ENCODE results near the gene NES. TPM values are rescaled to one million over a fixed set of nuclear protein-coding genes. Genes with fewer than 3 reads are reported as not detected.

The NES gene
- total RNA-seq, 1 experiment from 2014 or later: 8.4 TPM

DNA sequence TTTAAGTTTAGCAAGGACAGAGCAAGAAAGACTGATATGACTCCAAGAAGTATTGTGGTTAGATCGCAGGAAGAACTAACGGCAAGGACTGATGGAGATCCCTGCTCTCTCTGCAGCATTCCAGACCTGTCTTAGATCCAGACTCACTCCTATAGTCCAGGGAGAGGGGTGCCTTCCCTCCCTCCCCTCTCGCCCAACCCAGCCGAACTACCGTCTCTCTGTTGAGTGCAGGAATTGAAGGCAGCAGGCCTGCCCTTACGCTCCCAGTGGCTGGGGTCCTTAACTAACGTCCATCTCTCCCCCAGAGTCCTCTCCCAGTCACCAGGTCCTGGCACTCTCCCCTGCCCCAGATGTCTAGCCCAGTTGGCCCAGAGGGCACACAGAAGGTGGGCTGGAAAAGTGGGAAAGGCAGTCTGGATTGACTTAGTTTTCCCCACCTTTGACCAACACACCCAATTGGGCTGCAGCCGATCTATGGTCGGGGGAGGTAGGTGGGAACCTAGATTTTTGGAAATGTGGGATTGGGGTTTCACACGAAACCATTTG is 27.0 kb upstream of the NES start (continued):
- TF ChIP-seq, protein P1, sequence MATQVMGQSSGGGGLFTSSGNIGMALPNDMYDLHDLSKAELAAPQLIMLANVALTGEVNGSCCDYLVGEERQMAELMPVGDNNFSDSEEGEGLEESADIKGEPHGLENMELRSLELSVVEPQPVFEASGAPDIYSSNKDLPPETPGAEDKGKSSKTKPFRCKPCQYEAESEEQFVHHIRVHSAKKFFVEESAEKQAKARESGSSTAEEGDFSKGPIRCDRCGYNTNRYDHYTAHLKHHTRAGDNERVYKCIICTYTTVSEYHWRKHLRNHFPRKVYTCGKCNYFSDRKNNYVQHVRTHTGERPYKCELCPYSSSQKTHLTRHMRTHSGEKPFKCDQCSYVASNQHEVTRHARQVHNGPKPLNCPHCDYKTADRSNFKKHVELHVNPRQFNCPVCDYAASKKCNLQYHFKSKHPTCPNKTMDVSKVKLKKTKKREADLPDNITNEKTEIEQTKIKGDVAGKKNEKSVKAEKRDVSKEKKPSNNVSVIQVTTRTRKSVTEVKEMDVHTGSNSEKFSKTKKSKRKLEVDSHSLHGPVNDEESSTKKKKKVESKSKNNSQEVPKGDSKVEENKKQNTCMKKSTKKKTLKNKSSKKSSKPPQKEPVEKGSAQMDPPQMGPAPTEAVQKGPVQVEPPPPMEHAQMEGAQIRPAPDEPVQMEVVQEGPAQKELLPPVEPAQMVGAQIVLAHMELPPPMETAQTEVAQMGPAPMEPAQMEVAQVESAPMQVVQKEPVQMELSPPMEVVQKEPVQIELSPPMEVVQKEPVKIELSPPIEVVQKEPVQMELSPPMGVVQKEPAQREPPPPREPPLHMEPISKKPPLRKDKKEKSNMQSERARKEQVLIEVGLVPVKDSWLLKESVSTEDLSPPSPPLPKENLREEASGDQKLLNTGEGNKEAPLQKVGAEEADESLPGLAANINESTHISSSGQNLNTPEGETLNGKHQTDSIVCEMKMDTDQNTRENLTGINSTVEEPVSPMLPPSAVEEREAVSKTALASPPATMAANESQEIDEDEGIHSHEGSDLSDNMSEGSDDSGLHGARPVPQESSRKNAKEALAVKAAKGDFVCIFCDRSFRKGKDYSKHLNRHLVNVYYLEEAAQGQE (IDR thresholded peaks at IDR 0.05; ENCODE audit: low read depth): no peak

DNA sequence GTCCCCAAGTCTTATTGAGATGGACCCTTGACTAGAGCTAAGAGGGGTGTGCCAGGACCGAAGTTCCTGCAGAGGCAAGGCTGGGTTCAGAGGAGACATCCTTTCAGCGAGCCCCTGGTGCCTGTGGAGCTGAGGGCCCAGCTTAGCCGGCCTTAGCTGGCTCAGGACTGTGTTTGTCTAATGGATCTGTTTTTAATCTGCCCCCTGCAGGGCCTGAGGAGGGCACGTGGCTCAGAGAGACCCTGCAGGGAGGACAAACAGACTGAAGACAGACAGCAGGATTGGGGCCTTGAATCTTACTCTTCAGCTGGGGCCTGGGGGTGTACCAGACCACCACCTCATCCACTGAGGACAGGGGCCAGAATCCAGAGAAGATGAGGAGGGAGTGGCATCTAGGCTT is 26.5 kb upstream of the NES start:
- ChIA-PET RAD21 (ENCODE audit: low non-redundant PET in 1 of 2, low total read pairs in 2 of 2, uncharacterized antibody in 2 of 2, unreplicated experiment in 2 of 2) (interaction anchor here in 1 of 2 experiments (1.3 kb wide), 1 partner anchor 14 kb away, joined by 3 read pairs; no protein-coding TSS in a partner anchor), CTCF (interaction anchor here (1.5 to 14.7 kb wide), 2 partner anchors 13 to 22 kb away, joined by 7 to 310 read pairs; no protein-coding TSS in a partner anchor), POLR2A (interaction anchor here (3.0 to 6.4 kb wide), 3 partner anchors 9 to 18 kb away, joined by 11 to 87 read pairs (median 36); no protein-coding TSS in a partner anchor)
- H3K27me3 ChIP-seq (ENCODE audit: insufficient read depth, low read length): no peaks in the 10 kb centered on the region
- peak overlapping the region; percentile 62 to 63 for H3K4me3 ChIP-seq (replicated peaks in 1 of 2; ENCODE audit: low read depth in 1 of 2, low read length in 2 of 2)
- peaks cover 19 to 22% of the 10 kb centered on the region in 2 experiments; a peak in 3 of 4 replicates for H3K36me3 ChIP-seq (ENCODE audit: control insufficient read depth in 1 of 2, insufficient read depth in 2 of 2, low read length in 2 of 2)
- H3K4me2 ChIP-seq (ENCODE audit: low read length): peak overlapping the region; percentile 85
- ATAC-seq (no peak), DNase-seq (ENCODE audit: low read depth, low spot score) (no peak)
- intact Hi-C loops (cut with micrococcal nuclease): no loop called here
- H2AFZ ChIP-seq (ENCODE audit: low read depth, low read length, poor library complexity, severe bottlenecking): no peak overlapping the region
- TF ChIP-seq RAD21 (IDR thresholded peaks at IDR 0.05; ENCODE audit: low read depth) (no peak), FOSL1 (IDR thresholded peaks at IDR 0.05; ENCODE audit: low read depth) (no peak), ZFX (IDR thresholded peaks at IDR 0.05) (no peak), ZNF274 (IDR thresholded peaks at IDR 0.05; ENCODE audit: low read depth, low read length) (no peak), CEBPB (IDR thresholded peaks at IDR 0.05; ENCODE audit: low read depth) (no peak), SIN3A (IDR thresholded peaks at IDR 0.05; ENCODE audit: low read depth) (no peak), YY1 (IDR thresholded peaks at IDR 0.05; ENCODE audit: extremely low read depth, insufficient replicate concordance, low read depth, low read length) (no peak), POLR2A (IDR thresholded peaks at IDR 0.05; ENCODE audit: borderline replicate concordance, extremely low read depth, insufficient read depth, insufficient read length) (no peak), TCF7L2 (IDR thresholded peaks at IDR 0.05; ENCODE audit: borderline replicate concordance, extremely low read depth, insufficient read depth, insufficient read length) (no peak), SRF (IDR thresholded peaks at IDR 0.05; ENCODE audit: low read depth) (no peak), ELF1 (IDR thresholded peaks at IDR 0.05; ENCODE audit: borderline replicate concordance, low read depth) (no peak), EZH2 (IDR thresholded peaks at IDR 0.05) (no peak)
- TF ChIP-seq, protein P1 (IDR thresholded peaks at IDR 0.05; ENCODE audit: low read depth): no peak
- TF ChIP-seq, protein P2, sequence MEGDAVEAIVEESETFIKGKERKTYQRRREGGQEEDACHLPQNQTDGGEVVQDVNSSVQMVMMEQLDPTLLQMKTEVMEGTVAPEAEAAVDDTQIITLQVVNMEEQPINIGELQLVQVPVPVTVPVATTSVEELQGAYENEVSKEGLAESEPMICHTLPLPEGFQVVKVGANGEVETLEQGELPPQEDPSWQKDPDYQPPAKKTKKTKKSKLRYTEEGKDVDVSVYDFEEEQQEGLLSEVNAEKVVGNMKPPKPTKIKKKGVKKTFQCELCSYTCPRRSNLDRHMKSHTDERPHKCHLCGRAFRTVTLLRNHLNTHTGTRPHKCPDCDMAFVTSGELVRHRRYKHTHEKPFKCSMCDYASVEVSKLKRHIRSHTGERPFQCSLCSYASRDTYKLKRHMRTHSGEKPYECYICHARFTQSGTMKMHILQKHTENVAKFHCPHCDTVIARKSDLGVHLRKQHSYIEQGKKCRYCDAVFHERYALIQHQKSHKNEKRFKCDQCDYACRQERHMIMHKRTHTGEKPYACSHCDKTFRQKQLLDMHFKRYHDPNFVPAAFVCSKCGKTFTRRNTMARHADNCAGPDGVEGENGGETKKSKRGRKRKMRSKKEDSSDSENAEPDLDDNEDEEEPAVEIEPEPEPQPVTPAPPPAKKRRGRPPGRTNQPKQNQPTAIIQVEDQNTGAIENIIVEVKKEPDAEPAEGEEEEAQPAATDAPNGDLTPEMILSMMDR (IDR thresholded peaks at IDR 0.05 in 2 of 3, conservative IDR thresholded peaks at IDR 0.05 in 1 of 3; ENCODE audit: borderline replicate concordance in 1 of 3, insufficient read depth in 1 of 3, low read depth in 2 of 3, low read length in 2 of 3): no peak
- no TSS peak for BruUV-seq (replicated peaks)
- peak overlapping the region; percentile 80 for H3K9ac ChIP-seq (ENCODE audit: low read length)
- H3K79me2 ChIP-seq (ENCODE audit: insufficient read depth, low read length): peaks cover 27% of the 10 kb centered on the region
- peak overlapping the region; percentile 89 for H3K27ac ChIP-seq (ENCODE audit: low read depth, low read length)
- peaks cover 48 to 63% of the 10 kb centered on the region in 2 experiments for H3K4me1 ChIP-seq (ENCODE audit: control insufficient read depth in 1 of 2, insufficient read depth in 2 of 2, low read length in 2 of 2)
- no peaks in the 10 kb centered on the region for H3K9me2 ChIP-seq (ENCODE audit: insufficient read depth)
- no peaks in the 10 kb centered on the region for H3K9me3 ChIP-seq (ENCODE audit: control insufficient read depth in 1 of 2, insufficient read depth in 1 of 2, low read depth in 1 of 2, low read length in 2 of 2)
- H4K20me1 ChIP-seq (ENCODE audit: insufficient read depth): no peaks in the 10 kb centered on the region
